HFFc6 (cell line): ENCODE results near the gene OSBPL10. TPM values are rescaled to one million over a fixed set of nuclear protein-coding genes. Genes with fewer than 3 reads are reported as not detected.

Experiments
- DNase-seq: peaks from one replicate; pipeline ENCODE4 v3.0.0-alpha.2; 2018
- H3K27ac Mint-ChIP-seq: 2 replicates; pipeline ENCODE4 v1.8.0; 2020; ENCODE audit warnings: mild to moderate bottlenecking, mixed read lengths
- H3K27me3 Mint-ChIP-seq: 2 replicates; pipeline ENCODE4 v1.8.0; 2021; ENCODE audit warnings: mild to moderate bottlenecking, moderate library complexity, mixed read lengths; ENCODE audit not compliant: insufficient read depth
- H3K36me3 Mint-ChIP-seq: 2 replicates; pipeline ENCODE4 v1.8.0; 2021; ENCODE audit warnings: low read depth, mixed read lengths
- H3K4me1 Mint-ChIP-seq: 2 replicates; pipeline ENCODE4 v1.8.0; 2020; ENCODE audit warnings: low read depth, mixed read lengths
- H3K4me3 Mint-ChIP-seq: 2 replicates; pipeline ENCODE4 v1.8.0; 2020; ENCODE audit warnings: mild to moderate bottlenecking, moderate library complexity, mixed read lengths
- H3K9me3 Mint-ChIP-seq: 2 replicates; pipeline ENCODE4 v1.8.0; 2020; ENCODE audit warnings: mild to moderate bottlenecking, mixed read lengths
- CTCF ChIP-seq: fragments of 200-600 bp; sonication (generic); IDR thresholded peaks from 2 replicates; pipeline ENCODE4 v1.5.0; 2021; ENCODE audit warnings: antibody characterized with exemption, mild to moderate bottlenecking
- total RNA-seq, 6 experiments: library from RNA; stranded (reverse); fragmentation: NEBNext Ultra II Directional; extraction: Animal tissue kit (Norgen Biotek cat#: 25700); gene quantifications; 2 replicates in 1 of 6; 3 replicates in 5 of 6; pipeline ENCODE4 v1.2.3, GENCODE V29; 2021

OSBPL10 gene
- total RNA-seq, 6 experiments from 2014 or later = 7.3 to 8.9 (median 8.6) TPM

GRCh38 chr3:31848163-31848818 is 132.8 kb downstream of the OSBPL10 start:
- H3K27ac Mint-ChIP-seq = no peak overlapping the region
- H3K4me1 Mint-ChIP-seq = no peaks in the 10 kb centered on the region
- H3K27me3 Mint-ChIP-seq = no peaks in the 10 kb centered on the region
- H3K36me3 Mint-ChIP-seq = no peaks in the 10 kb centered on the region
- TF ChIP-seq CTCF = no peak
- H3K9me3 Mint-ChIP-seq = no peaks in the 10 kb centered on the region
- H3K4me3 Mint-ChIP-seq = no peak overlapping the region
- no peak for DNase-seq

- Mint-ChIP-seq H3K4me1 (no peaks in the 10 kb centered on the region), H3K4me3 (no peak overlapping the region), H3K27me3 (no peaks in the 10 kb centered on the region), H3K36me3 (no peaks in the 10 kb centered on the region), H3K9me3 (no peaks in the 10 kb centered on the region), H3K27ac (no peak overlapping the region)
- no peak for DNase-seq
- TF ChIP-seq CTCF = no peak
These were observed 133.3 kb downstream of the OSBPL10 start for GRCh38 chr3:31847760-31848159.

- no peaks in the 10 kb centered on the region; the same call in 1 of the 2 replicates for H3K4me1 Mint-ChIP-seq
- H3K27ac Mint-ChIP-seq = no peak overlapping the region
- no peaks in the 10 kb centered on the region for H3K36me3 Mint-ChIP-seq
- DNase-seq = no peak
- H3K9me3 Mint-ChIP-seq = no peaks in the 10 kb centered on the region
- no peaks in the 10 kb centered on the region for H3K27me3 Mint-ChIP-seq
- no peak for TF ChIP-seq CTCF
- H3K4me3 Mint-ChIP-seq = no peak overlapping the region
These were observed 139.5 kb downstream of the OSBPL10 start for GRCh38 chr3:31841515-31841914.

GRCh38 chr3:31840252-31840651 is 140.8 kb downstream of the OSBPL10 start:
- no peaks in the 10 kb centered on the region for H3K9me3 Mint-ChIP-seq
- no peak for TF ChIP-seq CTCF
- no peak overlapping the region for H3K27ac Mint-ChIP-seq
- no peaks in the 10 kb centered on the region for H3K36me3 Mint-ChIP-seq
- no peaks in the 10 kb centered on the region for H3K27me3 Mint-ChIP-seq
- no peak overlapping the region for H3K4me3 Mint-ChIP-seq
- H3K4me1 Mint-ChIP-seq = no peaks in the 10 kb centered on the region; the same call in 1 of the 2 replicates
- DNase-seq = no peak

- H3K4me1 Mint-ChIP-seq = no peaks in the 10 kb centered on the region; the same call in 1 of the 2 replicates
- no peak for DNase-seq
- H3K27me3 Mint-ChIP-seq = no peaks in the 10 kb centered on the region
- H3K27ac Mint-ChIP-seq = no peak overlapping the region
- no peaks in the 10 kb centered on the region for H3K36me3 Mint-ChIP-seq
- H3K9me3 Mint-ChIP-seq = no peaks in the 10 kb centered on the region
- no peak for TF ChIP-seq CTCF
- H3K4me3 Mint-ChIP-seq = no peak overlapping the region
These were observed 141.7 kb downstream of the OSBPL10 start for GRCh38 chr3:31839144-31839917.
